ENCODE data around the gene CACTIN.

- no peak for TF ChIP-seq CTCF (IDR thresholded peaks at IDR 0.05)
- TF ChIP-seq POLR2A (IDR thresholded peaks at IDR 0.05), result no peak
- no peak for TF ChIP-seq POLR2AphosphoS5 (IDR thresholded peaks at IDR 0.05)
Measured at GRCh38 chr19:3611841-3612240, 14.7 kb downstream of the CACTIN start.

All from sigmoid colon (tissue), 4 donors.